Neural progenitor cell (in vitro differentiated cells): Measurements from ENCODE around the gene SLC6A18. TPM values are rescaled to one million over a fixed set of nuclear protein-coding genes. Genes with fewer than 3 reads are reported as not detected.

ENCODE experiments used
- DNase-seq: peaks from one replicate; pipeline ENCODE4 v3.0.0-alpha.2; 2016; ENCODE audit warnings: low spot score
- H2AFZ ChIP-seq: fragments of 200-600 bp; sonication (generic); replicated peaks from 2 replicates; pipeline ENCODE4 v1.6.1; 2016; ENCODE audit warnings: antibody characterized with exemption
- H3F3A ChIP-seq: fragments of 200-600 bp; sonication (generic); 2 replicates; pipeline ENCODE4 v1.6.1; 2016; ENCODE audit warnings: antibody characterized with exemption, low read depth
- H3K27ac ChIP-seq: fragments of 200-600 bp; sonication (generic); 2 replicates; pipeline ENCODE4 v1.5.1; 2016; ENCODE audit warnings: mild to moderate bottlenecking
- H3K27me3 ChIP-seq: fragments of 200-600 bp; sonication (generic); 2 replicates; pipeline ENCODE4 v1.6.1; 2016; ENCODE audit warnings: mild to moderate bottlenecking, moderate library complexity
- H3K36me3 ChIP-seq: fragments of 200-600 bp; sonication (generic); 2 replicates; pipeline ENCODE4 v1.5.1; 2016
- H3K4me1 ChIP-seq: fragments of 200-600 bp; sonication (generic); 2 replicates; pipeline ENCODE4 v1.6.1; 2016; ENCODE audit warnings: mixed run types
- H3K4me2 ChIP-seq: fragments of 200-600 bp; sonication (generic); 2 replicates; pipeline ENCODE4 v1.6.1; 2016
- H3K4me3 ChIP-seq: fragments of 200-600 bp; sonication (generic); 2 replicates; pipeline ENCODE4 v1.5.1; 2016
- H3K79me2 ChIP-seq: fragments of 200-600 bp; sonication (generic); 2 replicates; pipeline ENCODE4 v1.6.1; 2016; ENCODE audit warnings: low read depth
- H3K9ac ChIP-seq: fragments of 200-600 bp; sonication (generic); 2 replicates; pipeline ENCODE4 v1.6.1; 2016
- H3K9me3 ChIP-seq: fragments of 200-600 bp; sonication (generic); 2 replicates; pipeline ENCODE4 v1.5.1; 2016; ENCODE audit warnings: low read depth
- H4K20me1 ChIP-seq: fragments of 200-600 bp; sonication (generic); 2 replicates; pipeline ENCODE4 v1.6.1; 2016; ENCODE audit warnings: low read depth
- H3K27ac Mint-ChIP-seq: 3 replicates; pipeline ENCODE4 v1.8.0; 2021; ENCODE audit warnings: mixed read lengths
- H3K27me3 Mint-ChIP-seq: 2 replicates; pipeline ENCODE4 v1.8.0; 2022; ENCODE audit warnings: low read depth, mild to moderate bottlenecking, inconsistent platforms, moderate library complexity, mixed read lengths; ENCODE audit not compliant: insufficient read depth
- H3K36me3 Mint-ChIP-seq: 3 replicates; pipeline ENCODE4 v1.8.0; 2021; ENCODE audit warnings: mixed read lengths
- H3K4me1 Mint-ChIP-seq: 3 replicates; pipeline ENCODE4 v1.8.0; 2021; ENCODE audit warnings: mixed read lengths
- H3K4me3 Mint-ChIP-seq: 3 replicates; pipeline ENCODE4 v1.8.0; 2021; ENCODE audit warnings: mild to moderate bottlenecking, moderate library complexity, mixed read lengths
- H3K9me3 Mint-ChIP-seq: 3 replicates; pipeline ENCODE4 v1.8.0; 2020; ENCODE audit warnings: mixed read lengths
- EZH2 ChIP-seq: fragments of 200-600 bp; sonication (generic); IDR thresholded peaks from 2 replicates; pipeline ENCODE4 v1.6.1; 2017; ENCODE audit warnings: antibody characterized with exemption, mild to moderate bottlenecking, moderate library complexity
- EZH2phosphoT487 ChIP-seq: fragments of 200-600 bp; sonication (generic); IDR thresholded peaks from 2 replicates; pipeline ENCODE4 v1.6.1; 2017; ENCODE audit warnings: antibody characterized with exemption
- total RNA-seq: library from RNA; depleted of rRNA; stranded (reverse); fragments of >200 nt; gene quantifications from 2 replicates; pipeline ENCODE4 v1.2.3, GENCODE V29; 2015; ENCODE audit warnings: low replicate concordance
- TF ChIP-seq, protein P1 (sequence below): fragments of 200-600 bp; sonication (generic); IDR thresholded peaks from 2 replicates; pipeline ENCODE4 v1.5.1; 2017; ENCODE audit warnings: antibody characterized with exemption, mild to moderate bottlenecking

SLC6A18 gene
- total RNA-seq, 1 donor from 2014 or later: not detected

DNA sequence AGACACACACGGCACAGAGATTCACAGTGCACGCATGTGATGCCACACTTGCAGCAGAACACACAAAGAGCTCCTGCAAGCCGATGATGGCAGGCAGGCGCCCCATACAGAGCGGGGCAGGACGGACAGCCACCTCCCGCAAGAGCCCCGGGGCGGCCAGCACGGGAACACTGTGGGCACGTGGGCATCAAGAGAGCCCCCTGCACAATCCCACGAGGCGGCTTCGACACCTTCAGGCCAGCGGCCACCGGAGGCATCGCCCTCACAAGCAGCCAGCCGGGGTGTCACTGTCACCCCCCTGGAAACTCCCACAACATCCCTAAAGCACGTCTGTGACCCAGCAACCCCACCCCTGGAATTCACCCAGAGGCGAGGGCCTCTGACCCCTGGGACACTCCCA, 51.7 kb downstream of the SLC6A18 start:
- no peaks in the 10 kb centered on the region for H3F3A ChIP-seq
- no peaks in the 10 kb centered on the region for H3K36me3 ChIP-seq
- DNase-seq: no peak
- no peaks in the 10 kb centered on the region for H3K27me3 ChIP-seq
- Mint-ChIP-seq H3K4me1 (no peaks in the 10 kb centered on the region), H3K27me3 (peaks cover 2% of the 10 kb centered on the region), H3K36me3 (peaks cover 3% of the 10 kb centered on the region), H3K27ac (no peak overlapping the region), H3K4me3 (no peak overlapping the region), H3K9me3 (no peaks in the 10 kb centered on the region)
- no peaks in the 10 kb centered on the region for H3K79me2 ChIP-seq
- H2AFZ ChIP-seq: no peak overlapping the region
- H3K9me3 ChIP-seq: no peaks in the 10 kb centered on the region
- no peak overlapping the region for H3K4me3 ChIP-seq
- no peaks in the 10 kb centered on the region for H3K4me1 ChIP-seq
- H3K27ac ChIP-seq: no peak overlapping the region
- H3K4me2 ChIP-seq: no peak overlapping the region
- TF ChIP-seq EZH2phosphoT487 (no peak), EZH2 (no peak)
- TF ChIP-seq, protein P1, sequence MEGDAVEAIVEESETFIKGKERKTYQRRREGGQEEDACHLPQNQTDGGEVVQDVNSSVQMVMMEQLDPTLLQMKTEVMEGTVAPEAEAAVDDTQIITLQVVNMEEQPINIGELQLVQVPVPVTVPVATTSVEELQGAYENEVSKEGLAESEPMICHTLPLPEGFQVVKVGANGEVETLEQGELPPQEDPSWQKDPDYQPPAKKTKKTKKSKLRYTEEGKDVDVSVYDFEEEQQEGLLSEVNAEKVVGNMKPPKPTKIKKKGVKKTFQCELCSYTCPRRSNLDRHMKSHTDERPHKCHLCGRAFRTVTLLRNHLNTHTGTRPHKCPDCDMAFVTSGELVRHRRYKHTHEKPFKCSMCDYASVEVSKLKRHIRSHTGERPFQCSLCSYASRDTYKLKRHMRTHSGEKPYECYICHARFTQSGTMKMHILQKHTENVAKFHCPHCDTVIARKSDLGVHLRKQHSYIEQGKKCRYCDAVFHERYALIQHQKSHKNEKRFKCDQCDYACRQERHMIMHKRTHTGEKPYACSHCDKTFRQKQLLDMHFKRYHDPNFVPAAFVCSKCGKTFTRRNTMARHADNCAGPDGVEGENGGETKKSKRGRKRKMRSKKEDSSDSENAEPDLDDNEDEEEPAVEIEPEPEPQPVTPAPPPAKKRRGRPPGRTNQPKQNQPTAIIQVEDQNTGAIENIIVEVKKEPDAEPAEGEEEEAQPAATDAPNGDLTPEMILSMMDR: no peak
- no peaks in the 10 kb centered on the region for H4K20me1 ChIP-seq
- no peak overlapping the region for H3K9ac ChIP-seq

DNA sequence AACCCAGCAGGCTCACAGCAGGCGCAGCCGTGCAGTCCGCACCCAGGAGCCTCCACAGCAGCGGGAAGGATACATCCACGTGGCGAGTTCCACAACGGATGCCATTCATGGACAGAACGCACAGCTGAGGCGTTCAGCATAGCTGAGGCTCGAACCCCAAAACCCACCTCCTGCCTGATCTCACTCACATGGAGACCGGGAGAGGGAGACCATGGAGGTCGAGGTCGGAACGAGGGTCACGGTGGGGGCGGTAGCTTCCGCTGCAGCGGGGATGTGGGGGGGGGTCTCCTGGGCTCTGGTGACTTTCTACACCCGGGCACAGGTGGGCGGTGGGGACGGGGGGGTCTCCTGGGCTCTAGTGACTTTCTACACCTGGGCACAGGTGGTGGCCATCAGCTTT, 52.1 kb downstream of the SLC6A18 start:
- no peaks in the 10 kb centered on the region for H3K4me1 Mint-ChIP-seq

DNA sequence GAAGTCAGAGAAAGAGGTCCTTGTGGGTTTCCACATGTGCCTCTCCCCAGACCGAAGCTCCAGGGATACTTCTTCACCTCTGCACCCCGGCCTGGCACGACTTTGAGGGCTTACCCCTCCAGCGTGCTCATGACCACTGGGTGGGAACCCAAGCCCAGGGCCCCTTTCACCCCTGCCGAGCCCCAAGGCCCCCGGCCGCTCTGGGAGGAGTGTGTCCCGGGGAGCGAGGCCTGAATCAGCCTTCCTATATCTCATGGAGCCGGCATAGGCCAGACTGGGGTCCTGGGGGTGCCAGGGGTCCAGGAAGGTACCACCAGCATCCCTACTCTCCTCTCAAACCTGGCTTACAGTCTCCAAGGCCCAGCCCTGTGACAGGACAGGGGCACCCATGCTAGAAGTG, 52.6 kb downstream of the SLC6A18 start:
- Histone ChIP-seq H3K27ac (no peak overlapping the region), H3K9me3 (no peaks in the 10 kb centered on the region), H3K4me3 (no peak overlapping the region), H4K20me1 (no peaks in the 10 kb centered on the region), H3K79me2 (no peaks in the 10 kb centered on the region), H3K36me3 (no peaks in the 10 kb centered on the region), H3K27me3 (no peaks in the 10 kb centered on the region), H3K4me2 (no peak overlapping the region), H2AFZ (no peak overlapping the region), H3K4me1 (no peaks in the 10 kb centered on the region), H3F3A (no peaks in the 10 kb centered on the region), H3K9ac (no peak overlapping the region)
- Mint-ChIP-seq H3K4me1 (no peaks in the 10 kb centered on the region), H3K27ac (no peak overlapping the region), H3K27me3 (peaks cover 2% of the 10 kb centered on the region), H3K9me3 (no peaks in the 10 kb centered on the region), H3K4me3 (no peak overlapping the region), H3K36me3 (peaks cover 3% of the 10 kb centered on the region)
- TF ChIP-seq, protein P1: no peak
- TF ChIP-seq EZH2phosphoT487 (no peak), EZH2 (no peak)
- DNase-seq: no peak

More for the DNA sequence above, 52.1 kb downstream of the SLC6A18 start:
- no peaks in the 10 kb centered on the region for H4K20me1 ChIP-seq
- H3K4me3 Mint-ChIP-seq: no peak overlapping the region
- no peaks in the 10 kb centered on the region for H3K36me3 ChIP-seq
- no peaks in the 10 kb centered on the region for H3K9me3 ChIP-seq
- no peaks in the 10 kb centered on the region for H3K79me2 ChIP-seq
- H3F3A ChIP-seq: no peaks in the 10 kb centered on the region
- H3K9me3 Mint-ChIP-seq: no peaks in the 10 kb centered on the region
- H3K9ac ChIP-seq: no peak overlapping the region
- no peak for DNase-seq
- no peak overlapping the region for H3K4me3 ChIP-seq
- H3K27me3 Mint-ChIP-seq: peaks cover 2% of the 10 kb centered on the region
- TF ChIP-seq EZH2phosphoT487: no peak
- no peak for TF ChIP-seq EZH2
- TF ChIP-seq, protein P1: no peak
- H3K27me3 ChIP-seq: no peaks in the 10 kb centered on the region
- no peak overlapping the region for H2AFZ ChIP-seq
- no peak overlapping the region for H3K27ac ChIP-seq
- H3K4me2 ChIP-seq: no peak overlapping the region
- H3K27ac Mint-ChIP-seq: no peak overlapping the region
- no peaks in the 10 kb centered on the region for H3K4me1 ChIP-seq
- peaks cover 3% of the 10 kb centered on the region for H3K36me3 Mint-ChIP-seq
